CD4-positive, alpha-beta memory T cell (primary cell): ENCODE data around the gene THOC3. TPM values are rescaled to one million over a fixed set of nuclear protein-coding genes. Genes with fewer than 3 reads are reported as not detected.
A peak's percentile ranks its signal among the peaks of the same experiment; 100 is the strongest.
"Not testable (repeated sequence)": the region's sequence is repeated elsewhere in the genome, so short reads cannot be mapped to it uniquely, and the experiment has no call there.

ENCODE experiments used
- CTCF ChIA-PET: fragments of 350-600 bp; sonication (Branson Sonifier 250); formaldehyde crosslinking; loops from one replicate; lab custom pipeline; 2021; ENCODE audit warnings: inconsistent platforms; ENCODE audit not compliant: partially characterized antibody; lab: Charles Lee
- POLR2A ChIA-PET: fragments of 350-600 bp; sonication (Branson Sonifier 250); formaldehyde crosslinking; loops from one replicate; lab custom pipeline; 2021; ENCODE audit not compliant: partially characterized antibody; lab: Charles Lee
- DNase-seq, 5 donors: peaks; one replicate each; pipeline versions ENCODE4 v3.0.0 to v3.0.0-alpha.2; 2020 to 2022; ENCODE audit warnings: mixed read lengths in 1 of 5
- H3K27ac ChIP-seq: one replicate; pipeline ENCODE4 v1.7.0; 2013; ENCODE audit warnings: low read depth, low read length
- H3K27me3 ChIP-seq: 2 replicates; pipeline ENCODE4 v1.7.0; 2013; ENCODE audit warnings: mild to moderate bottlenecking, low read length, moderate library complexity; ENCODE audit not compliant: insufficient read depth
- H3K36me3 ChIP-seq: 2 replicates; pipeline ENCODE4 v1.7.0; 2013; ENCODE audit warnings: mild to moderate bottlenecking, low read length, moderate library complexity; ENCODE audit not compliant: insufficient read depth
- H3K4me1 ChIP-seq: 2 replicates; pipeline ENCODE4 v1.7.0; 2013; ENCODE audit warnings: mild to moderate bottlenecking, low read length, moderate library complexity; ENCODE audit not compliant: insufficient read depth
- H3K4me3 ChIP-seq, 2 donors: one replicate each; pipeline ENCODE4 v1.7.0; 2013; ENCODE audit warnings: low read length in 2 of 2, mild to moderate bottlenecking in 1 of 2
- H3K9me3 ChIP-seq, 2 donors: one replicate each; pipeline ENCODE4 v1.7.0; 2013; ENCODE audit warnings: low read length in 2 of 2, control low read depth in 1 of 2; ENCODE audit not compliant: control insufficient read depth in 1 of 2
- H3K27ac Mint-ChIP-seq, 7 donors: one replicate each; pipeline ENCODE4 v1.8.0; 2020 to 2021; ENCODE audit warnings: mixed read lengths in 7 of 7, mild to moderate bottlenecking in 6 of 7, inconsistent platforms in 3 of 7, moderate library complexity in 3 of 7
- H3K27me3 Mint-ChIP-seq, 2 donors: one replicate each; pipeline ENCODE4 v1.8.0; 2020 to 2021; ENCODE audit warnings: mixed read lengths in 2 of 2
- H3K36me3 Mint-ChIP-seq, 2 donors: one replicate each; pipeline ENCODE4 v1.8.0; 2020 to 2021; ENCODE audit warnings: mixed read lengths in 2 of 2, inconsistent platforms in 1 of 2, mild to moderate bottlenecking in 1 of 2
- H3K4me1 Mint-ChIP-seq, 4 donors: one replicate each; pipeline ENCODE4 v1.8.0; 2020 to 2021; ENCODE audit warnings: mixed read lengths in 4 of 4, mild to moderate bottlenecking in 1 of 4
- H3K4me3 Mint-ChIP-seq, 8 donors: one replicate each; pipeline ENCODE4 v1.8.0; 2020 to 2021; ENCODE audit warnings: mixed read lengths in 8 of 8, mild to moderate bottlenecking in 7 of 8, moderate library complexity in 6 of 8, inconsistent platforms in 3 of 8
- H3K9me3 Mint-ChIP-seq, 8 donors: one replicate each; pipeline ENCODE4 v1.8.0; 2020 to 2021; ENCODE audit warnings: mixed read lengths in 8 of 8, mild to moderate bottlenecking in 5 of 8, inconsistent platforms in 3 of 8, moderate library complexity in 1 of 8
- intact Hi-C: fragments of 100-400 bp; cut with micrococcal nuclease; formaldehyde crosslinking; loops from one replicate; pipeline ENCODE4 v1.15.1; 2023
- polyA plus RNA-seq, 2 donors: library from polyadenylated mRNA; unstranded; fragments of 300-500 nt; fragmentation: Illumina TruSeq; gene quantifications; one replicate each; pipeline ENCODE4 v1.2.3, GENCODE V29; 2021
- total RNA-seq, 2 experiments: library from RNA; stranded (reverse); gene quantifications; one replicate each; pipeline ENCODE4 v1.2.3, GENCODE V29; 2021

The THOC3 gene
- total and polyA plus RNA-seq, 4 experiments from 2014 or later = 79.0 to 142 (median 117) TPM

- intact Hi-C loops, POLR2A ChIA-PET, H3K9me3 Mint-ChIP-seq, H3K4me3 Mint-ChIP-seq, H3K27me3 ChIP-seq, H3K9me3 ChIP-seq, DNase-seq, H3K27me3 Mint-ChIP-seq, H3K4me1 Mint-ChIP-seq, H3K4me3 ChIP-seq, CTCF ChIA-PET, H3K27ac ChIP-seq, H3K36me3 ChIP-seq, H3K4me1 ChIP-seq, H3K36me3 Mint-ChIP-seq, H3K27ac Mint-ChIP-seq: not testable (repeated sequence)
Observed at GRCh38 chr5:175997979-175998378, 29.9 kb upstream of the THOC3 start.

GRCh38 chr5:175997495-175997894 is 29.4 kb upstream of the THOC3 start:
- intact Hi-C loops = not testable (repeated sequence)

GRCh38 chr5:175996791-175997190 is 28.7 kb upstream of the THOC3 start:
- H3K36me3 ChIP-seq, POLR2A ChIA-PET, H3K4me3 Mint-ChIP-seq, H3K4me1 ChIP-seq, H3K27ac Mint-ChIP-seq, intact Hi-C loops, H3K27me3 ChIP-seq, H3K4me3 ChIP-seq, H3K4me1 Mint-ChIP-seq, H3K27ac ChIP-seq, H3K27me3 Mint-ChIP-seq, H3K36me3 Mint-ChIP-seq, DNase-seq, H3K9me3 ChIP-seq, CTCF ChIA-PET, H3K9me3 Mint-ChIP-seq: not testable (repeated sequence)

More at GRCh38 chr5:175997495-175997894, 29.4 kb upstream of the THOC3 start:
- H3K36me3 ChIP-seq, H3K27ac ChIP-seq, H3K9me3 Mint-ChIP-seq, H3K27me3 ChIP-seq, H3K27me3 Mint-ChIP-seq, H3K36me3 Mint-ChIP-seq, H3K4me3 Mint-ChIP-seq, H3K4me1 Mint-ChIP-seq, DNase-seq, H3K9me3 ChIP-seq, CTCF ChIA-PET, H3K27ac Mint-ChIP-seq, H3K4me1 ChIP-seq, POLR2A ChIA-PET, H3K4me3 ChIP-seq: not testable (repeated sequence)

GRCh38 chr5:175995506-175995905 is 27.4 kb upstream of the THOC3 start:
- DNase-seq, H3K4me1 ChIP-seq, H3K4me1 Mint-ChIP-seq, H3K36me3 ChIP-seq, CTCF ChIA-PET, H3K4me3 Mint-ChIP-seq, H3K27ac ChIP-seq, H3K27me3 Mint-ChIP-seq, intact Hi-C loops, H3K36me3 Mint-ChIP-seq, H3K9me3 Mint-ChIP-seq, H3K4me3 ChIP-seq, POLR2A ChIA-PET, H3K27me3 ChIP-seq, H3K9me3 ChIP-seq, H3K27ac Mint-ChIP-seq: not testable (repeated sequence)

GRCh38 chr5:175979371-175979995 is 11.4 kb upstream of the THOC3 start:
- H3K9me3 ChIP-seq, DNase-seq, H3K4me3 ChIP-seq, CTCF ChIA-PET, H3K27me3 ChIP-seq, H3K36me3 Mint-ChIP-seq, H3K9me3 Mint-ChIP-seq, H3K27me3 Mint-ChIP-seq, intact Hi-C loops, H3K4me1 ChIP-seq, H3K27ac ChIP-seq, POLR2A ChIA-PET, H3K36me3 ChIP-seq, H3K4me3 Mint-ChIP-seq, H3K27ac Mint-ChIP-seq: not testable (repeated sequence)
- H3K4me1 Mint-ChIP-seq = peaks cover 1 to 11% (median 4%) of the 10 kb centered on the region in 4 donors

- POLR2A ChIA-PET, H3K9me3 ChIP-seq, H3K27ac ChIP-seq, CTCF ChIA-PET, H3K9me3 Mint-ChIP-seq, H3K36me3 ChIP-seq, H3K27me3 Mint-ChIP-seq, H3K27ac Mint-ChIP-seq, H3K4me1 ChIP-seq, H3K27me3 ChIP-seq, H3K36me3 Mint-ChIP-seq, intact Hi-C loops: not testable (repeated sequence)
- DNase-seq = peak in 1 of 5 donors; percentile 16
- Mint-ChIP-seq H3K4me3 (peak overlapping the region in 3 of 8 donors; percentile 65 to 94 (median 84)), H3K4me1 (peaks cover 0 to 12% (median 7%) of the 10 kb centered on the region in 4 donors)
- H3K4me3 ChIP-seq = peak overlapping the region in 1 of 2 donors; percentile 55
Observed at GRCh38 chr5:175968381-175968780, 266 bp upstream of the THOC3 start.

GRCh38 chr5:175962329-175962728 is 5.8 kb downstream of the THOC3 start:
- DNase-seq, H3K27ac Mint-ChIP-seq, POLR2A ChIA-PET, H3K27ac ChIP-seq, CTCF ChIA-PET, H3K36me3 ChIP-seq, intact Hi-C loops, H3K4me1 ChIP-seq, H3K27me3 ChIP-seq, H3K27me3 Mint-ChIP-seq, H3K4me3 Mint-ChIP-seq, H3K36me3 Mint-ChIP-seq, H3K9me3 ChIP-seq, H3K4me3 ChIP-seq, H3K9me3 Mint-ChIP-seq: not testable (repeated sequence)
- H3K4me1 Mint-ChIP-seq = peaks cover 0 to 12% (median 4%) of the 10 kb centered on the region in 4 donors

GRCh38 chr5:175960228-175960627 is 7.9 kb downstream of the THOC3 start:
- POLR2A ChIA-PET, CTCF ChIA-PET, H3K4me1 ChIP-seq, H3K9me3 ChIP-seq, DNase-seq, H3K36me3 ChIP-seq, H3K4me1 Mint-ChIP-seq, H3K27ac Mint-ChIP-seq, intact Hi-C loops, H3K27ac ChIP-seq, H3K9me3 Mint-ChIP-seq, H3K4me3 Mint-ChIP-seq, H3K27me3 ChIP-seq, H3K27me3 Mint-ChIP-seq, H3K36me3 Mint-ChIP-seq, H3K4me3 ChIP-seq: not testable (repeated sequence)
